ENCODE results near the gene SDF4. TPM values are rescaled to one million over a fixed set of nuclear protein-coding genes. Genes with fewer than 3 reads are reported as not detected.

The SDF4 gene
- total RNA-seq, 2 donors from 2014 or later = 85.9 to 95.6 TPM

DNA sequence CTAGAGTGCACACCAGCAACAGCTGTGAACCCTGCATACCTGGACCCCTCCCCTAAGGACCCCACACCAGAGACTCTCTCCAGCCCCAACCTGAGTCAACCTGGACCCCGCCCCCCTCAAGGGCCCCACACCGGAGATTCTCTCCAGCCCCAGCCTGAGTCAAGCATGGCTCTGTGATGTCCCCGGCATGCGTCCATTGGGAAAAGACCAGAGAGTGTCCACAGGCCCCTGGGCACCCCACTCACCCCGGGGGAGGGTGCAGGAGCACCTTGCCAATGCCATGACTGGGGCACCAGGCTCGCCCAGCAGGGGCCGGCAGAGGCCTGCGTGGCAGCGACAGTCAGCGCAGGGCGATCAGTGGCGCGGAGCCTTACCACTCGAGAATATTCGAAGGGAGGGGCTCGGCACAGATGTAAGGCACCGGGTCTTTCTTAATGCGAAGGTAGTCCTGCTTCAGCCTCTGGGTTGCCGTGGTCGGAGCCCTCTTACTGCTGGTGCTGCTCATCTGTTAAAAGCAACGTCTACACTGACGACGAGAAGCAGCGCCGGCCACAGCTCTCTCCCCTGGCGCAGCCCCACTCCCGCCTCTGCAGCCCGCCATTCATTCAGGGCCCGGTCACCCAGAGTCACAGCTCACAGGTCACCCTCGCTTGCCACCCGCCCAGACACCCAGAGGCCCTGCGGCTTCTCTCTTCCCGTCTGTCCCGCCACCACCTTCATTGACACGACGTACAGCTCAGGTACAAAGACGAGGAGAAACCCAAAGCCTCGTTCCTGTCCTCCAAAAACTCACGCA is 35.9 kb upstream of the SDF4 start:
- no peaks in the 10 kb centered on the region for H3K4me1 ChIP-seq (ENCODE audit: control insufficient read depth, insufficient read depth, low read length)
- no peak overlapping the region for H3K4me3 Mint-ChIP-seq
- H3K27ac ChIP-seq (ENCODE audit: low read depth, low read length) = no peak overlapping the region
- H3K9me3 Mint-ChIP-seq = no peaks in the 10 kb centered on the region
- peaks cover 64% of the 10 kb centered on the region for H3K36me3 Mint-ChIP-seq (ENCODE audit: low read depth)
- no peak for DNase-seq
- TF ChIP-seq, protein P1, sequence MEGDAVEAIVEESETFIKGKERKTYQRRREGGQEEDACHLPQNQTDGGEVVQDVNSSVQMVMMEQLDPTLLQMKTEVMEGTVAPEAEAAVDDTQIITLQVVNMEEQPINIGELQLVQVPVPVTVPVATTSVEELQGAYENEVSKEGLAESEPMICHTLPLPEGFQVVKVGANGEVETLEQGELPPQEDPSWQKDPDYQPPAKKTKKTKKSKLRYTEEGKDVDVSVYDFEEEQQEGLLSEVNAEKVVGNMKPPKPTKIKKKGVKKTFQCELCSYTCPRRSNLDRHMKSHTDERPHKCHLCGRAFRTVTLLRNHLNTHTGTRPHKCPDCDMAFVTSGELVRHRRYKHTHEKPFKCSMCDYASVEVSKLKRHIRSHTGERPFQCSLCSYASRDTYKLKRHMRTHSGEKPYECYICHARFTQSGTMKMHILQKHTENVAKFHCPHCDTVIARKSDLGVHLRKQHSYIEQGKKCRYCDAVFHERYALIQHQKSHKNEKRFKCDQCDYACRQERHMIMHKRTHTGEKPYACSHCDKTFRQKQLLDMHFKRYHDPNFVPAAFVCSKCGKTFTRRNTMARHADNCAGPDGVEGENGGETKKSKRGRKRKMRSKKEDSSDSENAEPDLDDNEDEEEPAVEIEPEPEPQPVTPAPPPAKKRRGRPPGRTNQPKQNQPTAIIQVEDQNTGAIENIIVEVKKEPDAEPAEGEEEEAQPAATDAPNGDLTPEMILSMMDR (conservative IDR thresholded peaks at IDR 0.05) = no peak
- WGBS, 2 experiments (ENCODE audit: insufficient coverage in 1 of 2, insufficient read length in 1 of 2) = 97 to 98% methylated on average over 35 to 39 of the region's 39 CpGs
- H3K4me1 Mint-ChIP-seq = peaks cover 15% of the 10 kb centered on the region
- H3K27ac Mint-ChIP-seq = no peak overlapping the region
- peaks cover 47% of the 10 kb centered on the region for H3K36me3 ChIP-seq (ENCODE audit: control insufficient read depth, insufficient read depth, low read length)
- H3K27me3 ChIP-seq (ENCODE audit: control insufficient read depth, insufficient read depth, low read length, poor library complexity, severe bottlenecking) = no peaks in the 10 kb centered on the region
- H3K9me3 ChIP-seq (ENCODE audit: control insufficient read depth, low read length) = no peaks in the 10 kb centered on the region
- H3K27me3 Mint-ChIP-seq (ENCODE audit: insufficient read depth) = no peaks in the 10 kb centered on the region
- H3K4me3 ChIP-seq (ENCODE audit: low read length) = no peak overlapping the region
- no peak overlapping the region for H3K9ac ChIP-seq (ENCODE audit: extremely low read depth, low read length, poor library complexity, severe bottlenecking)

DNA sequence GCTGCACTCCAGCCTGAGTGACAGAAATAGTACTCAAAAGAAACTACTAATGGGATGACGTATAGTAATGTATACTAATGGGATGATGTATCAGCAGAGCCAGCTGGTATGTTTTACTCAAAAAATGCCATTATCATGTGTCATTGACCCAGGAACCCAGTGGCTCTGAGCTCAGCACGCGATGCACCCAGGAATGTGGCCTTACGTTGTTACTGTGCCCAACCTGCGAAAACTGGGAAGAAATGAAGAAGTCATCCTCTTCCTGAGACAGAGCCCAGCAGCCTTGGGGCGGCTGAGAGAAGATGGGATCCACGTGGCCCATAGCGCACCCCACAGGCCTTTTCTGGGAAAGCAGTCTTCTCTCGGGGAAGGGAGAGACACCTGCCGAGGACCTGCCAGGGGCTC is 33.1 kb upstream of the SDF4 start:
- Mint-ChIP-seq H3K4me3 (no peak overlapping the region), H3K4me1 (no peaks in the 10 kb centered on the region), H3K36me3 (ENCODE audit: low read depth) (peaks cover 59% of the 10 kb centered on the region), H3K27me3 (ENCODE audit: insufficient read depth) (no peaks in the 10 kb centered on the region), H3K27ac (peak overlapping the region; percentile 52), H3K9me3 (no peaks in the 10 kb centered on the region)
- TF ChIP-seq, protein P1 (conservative IDR thresholded peaks at IDR 0.05) = peak; percentile 63
- H3K9me3 ChIP-seq (ENCODE audit: control insufficient read depth, low read length) = no peaks in the 10 kb centered on the region
- no peak overlapping the region for H3K27ac ChIP-seq (ENCODE audit: low read depth, low read length)
- no peak overlapping the region for H3K9ac ChIP-seq (ENCODE audit: extremely low read depth, low read length, poor library complexity, severe bottlenecking)
- peak; percentile 86 for DNase-seq
- H3K27me3 ChIP-seq (ENCODE audit: control insufficient read depth, insufficient read depth, low read length, poor library complexity, severe bottlenecking) = no peaks in the 10 kb centered on the region
- WGBS, 2 experiments (ENCODE audit: insufficient coverage in 1 of 2, insufficient read length in 1 of 2) = 93 to 100% methylated on average over 6 to 10 of the region's 10 CpGs
- peaks cover 62% of the 10 kb centered on the region for H3K36me3 ChIP-seq (ENCODE audit: control insufficient read depth, insufficient read depth, low read length)
- H3K4me1 ChIP-seq (ENCODE audit: control insufficient read depth, insufficient read depth, low read length) = no peaks in the 10 kb centered on the region
- no peak overlapping the region for H3K4me3 ChIP-seq (ENCODE audit: low read length)

DNA sequence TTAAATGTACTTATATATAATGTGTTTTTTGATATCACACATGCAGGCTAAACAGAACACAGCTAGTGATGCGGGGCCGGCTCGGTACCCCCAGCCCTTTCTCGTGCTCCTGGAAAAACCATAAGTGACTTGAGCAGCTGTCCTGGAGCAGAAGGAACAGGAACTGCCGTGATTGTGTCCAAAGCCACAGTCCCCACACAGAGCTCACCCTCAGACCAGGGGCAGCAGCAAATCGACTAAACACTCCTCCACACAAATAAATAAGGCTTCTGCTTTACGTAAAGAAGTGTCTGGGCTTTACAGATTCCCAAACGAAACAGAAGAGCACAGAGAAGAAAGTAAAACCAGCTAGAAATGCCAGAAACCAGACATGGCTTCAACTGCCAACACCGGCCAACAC is 32.2 kb upstream of the SDF4 start:
- H3K36me3 ChIP-seq (ENCODE audit: control insufficient read depth, insufficient read depth, low read length) = peaks cover 66% of the 10 kb centered on the region
- H3K9ac ChIP-seq (ENCODE audit: extremely low read depth, low read length, poor library complexity, severe bottlenecking) = no peak overlapping the region
- no peaks in the 10 kb centered on the region for H3K9me3 Mint-ChIP-seq
- H3K27ac Mint-ChIP-seq = no peak overlapping the region
- H3K4me3 Mint-ChIP-seq = no peak overlapping the region
- H3K4me1 Mint-ChIP-seq = no peaks in the 10 kb centered on the region
- no peaks in the 10 kb centered on the region for H3K9me3 ChIP-seq (ENCODE audit: control insufficient read depth, low read length)
- H3K27me3 Mint-ChIP-seq (ENCODE audit: insufficient read depth) = no peaks in the 10 kb centered on the region
- peaks cover 64% of the 10 kb centered on the region for H3K36me3 Mint-ChIP-seq (ENCODE audit: low read depth)
- DNase-seq = no peak
- no peak overlapping the region for H3K27ac ChIP-seq (ENCODE audit: low read depth, low read length)
- no peaks in the 10 kb centered on the region for H3K27me3 ChIP-seq (ENCODE audit: control insufficient read depth, insufficient read depth, low read length, poor library complexity, severe bottlenecking)
- TF ChIP-seq, protein P1 (conservative IDR thresholded peaks at IDR 0.05) = no peak
- H3K4me3 ChIP-seq (ENCODE audit: low read length) = no peak overlapping the region
- no peaks in the 10 kb centered on the region for H3K4me1 ChIP-seq (ENCODE audit: control insufficient read depth, insufficient read depth, low read length)
- 95% methylated on average over 7 to 9 of the region's 9 CpGs for WGBS, 2 experiments (ENCODE audit: insufficient coverage in 1 of 2, insufficient read length in 1 of 2)

Measured in endodermal cell (in vitro differentiated cells).